Activated CD8-positive, alpha-beta T cell treated with anti-CD3 and anti-CD28 coated beads for 36 hours (primary cell): ENCODE data around the gene PREX1. TPM values are rescaled to one million over a fixed set of nuclear protein-coding genes. Genes with fewer than 3 reads are reported as not detected.
A peak's percentile ranks its signal among the peaks of the same experiment; 100 is the strongest.

ENCODE experiments used
- ATAC-seq: fragments of 200-7000 bp; cut with Tn5 transposase; one replicate; pipeline ENCODE4 v1.10.0; 2021; ENCODE audit warnings: mild to moderate bottlenecking, moderate library complexity
- CTCF ChIA-PET: fragments of 350-600 bp; sonication (Branson Sonifier 250); formaldehyde crosslinking; loops from one replicate; lab custom pipeline; 2021; ENCODE audit warnings: antibody characterized with exemption; lab: Charles Lee
- POLR2A ChIA-PET: fragments of 350-600 bp; sonication (Branson Sonifier 250); formaldehyde crosslinking; loops from one replicate; lab custom pipeline; 2021; ENCODE audit warnings: antibody characterized with exemption; lab: Charles Lee
- DNase-seq: peaks from one replicate; pipeline ENCODE4 v3.0.0-alpha.2; 2020
- H3K27ac Mint-ChIP-seq: one replicate; pipeline ENCODE4 v1.8.0; 2021; ENCODE audit warnings: mild to moderate bottlenecking, mixed read lengths
- H3K27me3 Mint-ChIP-seq: one replicate; pipeline ENCODE4 v1.8.0; 2021; ENCODE audit warnings: mixed read lengths
- H3K36me3 Mint-ChIP-seq: one replicate; pipeline ENCODE4 v1.8.0; 2021; ENCODE audit warnings: low read depth, mixed read lengths
- H3K4me1 Mint-ChIP-seq: one replicate; pipeline ENCODE4 v1.8.0; 2021; ENCODE audit warnings: low read depth, mixed read lengths
- H3K4me3 Mint-ChIP-seq: one replicate; pipeline ENCODE4 v1.8.0; 2021; ENCODE audit warnings: mild to moderate bottlenecking, moderate library complexity, mixed read lengths
- H3K9me3 Mint-ChIP-seq: one replicate; pipeline ENCODE4 v1.8.0; 2021; ENCODE audit warnings: mixed read lengths
- CTCF ChIP-seq: fragments of 200-600 bp; IDR thresholded peaks from one replicate; pipeline ENCODE4 v1.8.0; 2022; ENCODE audit warnings: antibody characterized with exemption, mild to moderate bottlenecking
- intact Hi-C: fragments of 100-400 bp; cut with micrococcal nuclease; formaldehyde crosslinking; loops from one replicate; pipeline ENCODE4 v1.10.0; 2022
- total RNA-seq, 2 experiments: library from RNA; stranded (reverse); gene quantifications; one replicate each; pipeline ENCODE4 v1.2.3, GENCODE V29; 2021

The PREX1 gene
- total RNA-seq, 2 experiments from 2014 or later, result 79.7 to 80.5 TPM

GRCh38 chr20:48820649-48820973 is 7.2 kb downstream of the PREX1 start:
- no peak for TF ChIP-seq CTCF
- ChIA-PET CTCF (interaction anchor here (0.7 to 1.0 kb wide), 2 partner anchors 20 to 25 kb away, joined by 3 read pairs; no protein-coding TSS in a partner anchor), POLR2A (interaction anchor here (0.5 to 1.6 kb wide), 5 partner anchors 9 to 103 kb away, joined by 3 to 4 read pairs (median 3); no protein-coding TSS in a partner anchor)
- DNase-seq, result no peak
- no peak overlapping the region for H3K4me3 Mint-ChIP-seq
- intact Hi-C loops, result loop anchor here (5.0 kb wide), 1 partner anchor 38 kb away; no protein-coding TSS in a partner anchor
- H3K4me1 Mint-ChIP-seq, result peaks cover 97% of the 10 kb centered on the region
- H3K36me3 Mint-ChIP-seq, result peaks cover 67% of the 10 kb centered on the region
- H3K9me3 Mint-ChIP-seq, result no peaks in the 10 kb centered on the region
- peak overlapping the region; percentile 85 for H3K27ac Mint-ChIP-seq
- ATAC-seq, result no peak
- H3K27me3 Mint-ChIP-seq, result no peaks in the 10 kb centered on the region

- intact Hi-C loops, result loop anchor here (5.0 kb wide), 1 partner anchor 38 kb away; no protein-coding TSS in a partner anchor
- ChIA-PET CTCF (interaction anchor here (0.7 to 1.0 kb wide), 2 partner anchors 20 to 25 kb away, joined by 3 read pairs; no protein-coding TSS in a partner anchor), POLR2A (interaction anchor here (0.5 to 1.1 kb wide), 3 partner anchors 59 to 84 kb away, joined by 3 read pairs; no protein-coding TSS in a partner anchor)
- DNase-seq (peak; percentile 48), ATAC-seq (no peak)
- Mint-ChIP-seq H3K4me1 (peaks cover 91% of the 10 kb centered on the region), H3K4me3 (no peak overlapping the region), H3K27me3 (no peaks in the 10 kb centered on the region), H3K9me3 (no peaks in the 10 kb centered on the region), H3K36me3 (peaks cover 65% of the 10 kb centered on the region), H3K27ac (peak overlapping the region; percentile 85)
- no peak for TF ChIP-seq CTCF
These were observed 7.8 kb downstream of the PREX1 start for GRCh38 chr20:48819821-48820648.

- no peak for TF ChIP-seq CTCF
- peaks cover 64% of the 10 kb centered on the region for H3K36me3 Mint-ChIP-seq
- POLR2A ChIA-PET, result interaction anchor here (1.0 to 2.2 kb wide), 7 partner anchors 8 to 103 kb away, joined by 4 to 11 read pairs (median 5); no protein-coding TSS in a partner anchor
- H3K4me1 Mint-ChIP-seq, result peaks cover 82% of the 10 kb centered on the region
- ATAC-seq, result no peak
- peak overlapping the region; percentile 59 for H3K4me3 Mint-ChIP-seq
- no peak for DNase-seq
- intact Hi-C loops, result no loop called here
- peak overlapping the region; percentile 85 for H3K27ac Mint-ChIP-seq
- H3K27me3 Mint-ChIP-seq, result no peaks in the 10 kb centered on the region
- CTCF ChIA-PET, result interaction anchor here (0.9 to 1.5 kb wide), 3 partner anchors 12 to 103 kb away, joined by 3 to 4 read pairs (median 4); no protein-coding TSS in a partner anchor
- H3K9me3 Mint-ChIP-seq, result peaks cover 3% of the 10 kb centered on the region
These were observed 8.7 kb downstream of the PREX1 start for GRCh38 chr20:48819089-48819488.

- ATAC-seq (peak; percentile 83), DNase-seq (peak; percentile 78)
- H3K4me1 Mint-ChIP-seq, result peaks cover 76% of the 10 kb centered on the region
- intact Hi-C loops, result no loop called here
- H3K36me3 Mint-ChIP-seq, result peaks cover 64% of the 10 kb centered on the region
- POLR2A ChIA-PET, result interaction anchor here (0.8 to 2.2 kb wide), 10 partner anchors 8 to 103 kb away, joined by 3 to 11 read pairs (median 4); no protein-coding TSS in a partner anchor
- CTCF ChIA-PET, result interaction anchor here (0.9 to 1.5 kb wide), 6 partner anchors 13 to 161 kb away, joined by 3 to 5 read pairs (median 4); no protein-coding TSS in a partner anchor
- peak overlapping the region; percentile 59 for H3K4me3 Mint-ChIP-seq
- no peaks in the 10 kb centered on the region for H3K27me3 Mint-ChIP-seq
- no peak for TF ChIP-seq CTCF
- H3K27ac Mint-ChIP-seq, result peak overlapping the region; percentile 85
- peaks cover 3% of the 10 kb centered on the region for H3K9me3 Mint-ChIP-seq
These were observed 9.3 kb downstream of the PREX1 start for GRCh38 chr20:48818481-48818987.
